ENCODE data around the gene MYO9A. TPM values are rescaled to one million over a fixed set of nuclear protein-coding genes. Genes with fewer than 3 reads are reported as not detected.

The MYO9A gene
- total RNA-seq, 1 experiment from 2014 or later: 30.1 TPM

- no TSS peak for BruUV-seq (replicated peaks)
- H3K4me3 ChIP-seq (ENCODE audit: low read depth, low read length, poor library complexity, severe bottlenecking): no peak within 1 kb of the TSS
Measured at GRCh38 chr15:71810256-71811035, 307.5 kb downstream of the MYO9A start, which contains the start of gene NR2E3. Gene NR2E3 (plus strand): TSS chr15:71810554. CDS start chr15:71810744, 190 bp downstream.

GRCh38 chr15:71809346-71809745, 308.6 kb downstream of the MYO9A start:
- intact Hi-C loops (cut with micrococcal nuclease; ENCODE audit: unreplicated experiment): no loop called here
- no TSS peak for BruUV-seq (replicated peaks)
- POLR2A ChIA-PET (ENCODE audit: low non-redundant PET): no interaction called here

More at GRCh38 chr15:71810256-71811035, 307.5 kb downstream of the MYO9A start, which contains the start of gene NR2E3:
- ChIA-PET POLR2A (ENCODE audit: low non-redundant PET) (interaction anchor here (0.6 kb wide), 1 partner anchor 44 kb away, joined by 8 read pairs; no protein-coding TSS in a partner anchor), CTCF (interaction anchor here (1.0 kb wide), 1 partner anchor 67 kb away, joined by 3 read pairs; no protein-coding TSS in a partner anchor)
- no peak within 1 kb of the TSS for H3K27ac ChIP-seq (ENCODE audit: low read depth, low read length, poor library complexity, severe bottlenecking)
- H3K4me1 ChIP-seq (ENCODE audit: insufficient read depth, low read length, poor library complexity, severe bottlenecking): peaks cover 14% of the 10 kb centered on the region
- DNase-seq (ENCODE audit: low spot score): no peak
- H3K36me3 ChIP-seq (ENCODE audit: insufficient read depth, low read length, poor library complexity, severe bottlenecking): no peaks in the 10 kb centered on the region
- no peaks in the 10 kb centered on the region for H3K27me3 ChIP-seq (replicated peaks; ENCODE audit: insufficient read depth, low read depth, low read length, poor library complexity)
- intact Hi-C loops (cut with micrococcal nuclease; ENCODE audit: unreplicated experiment): no loop called here
- H3K9me3 ChIP-seq (ENCODE audit: low read depth, low read length, poor library complexity, severe bottlenecking): no peaks in the 10 kb centered on the region
- TF ChIP-seq CTCF (conservative IDR thresholded peaks at IDR 0.05; ENCODE audit: low read depth, low read length) (no peak), EZH2 (IDR thresholded peaks at IDR 0.05; ENCODE audit: borderline replicate concordance, low read depth, low read length, poor library complexity, severe bottlenecking) (no peak)

More at GRCh38 chr15:71809346-71809745, 308.6 kb downstream of the MYO9A start:
- TF ChIP-seq CTCF (conservative IDR thresholded peaks at IDR 0.05; ENCODE audit: low read depth, low read length): no peak
- TF ChIP-seq EZH2 (IDR thresholded peaks at IDR 0.05; ENCODE audit: borderline replicate concordance, low read depth, low read length, poor library complexity, severe bottlenecking): no peak
- Histone ChIP-seq H3K4me1 (ENCODE audit: insufficient read depth, low read length, poor library complexity, severe bottlenecking) (peaks cover 14% of the 10 kb centered on the region), H3K36me3 (ENCODE audit: insufficient read depth, low read length, poor library complexity, severe bottlenecking) (no peaks in the 10 kb centered on the region), H3K4me3 (ENCODE audit: low read depth, low read length, poor library complexity, severe bottlenecking) (no peak overlapping the region), H3K9me3 (ENCODE audit: low read depth, low read length, poor library complexity, severe bottlenecking) (no peaks in the 10 kb centered on the region), H3K27ac (ENCODE audit: low read depth, low read length, poor library complexity, severe bottlenecking) (no peak overlapping the region), H3K27me3 (replicated peaks; ENCODE audit: insufficient read depth, low read depth, low read length, poor library complexity) (no peaks in the 10 kb centered on the region)
- no peak for DNase-seq (ENCODE audit: low spot score)
- CTCF ChIA-PET: no interaction called here
